COLO829 (cell line): ENCODE results near the gene CAMK4.
"Not testable (repeated sequence)": the region's sequence is repeated elsewhere in the genome, so short reads cannot be mapped to it uniquely, and the experiment has no call there.

Experiments
- DNase-seq: peaks from one replicate; pipeline ENCODE4 v3.0.0; 2012; ENCODE audit warnings: low spot score

Gene CAMK4

GRCh38 chr5:111384220-111384619 lies 160.0 kb downstream of the CAMK4 start:
- no peak for DNase-seq

DNA sequence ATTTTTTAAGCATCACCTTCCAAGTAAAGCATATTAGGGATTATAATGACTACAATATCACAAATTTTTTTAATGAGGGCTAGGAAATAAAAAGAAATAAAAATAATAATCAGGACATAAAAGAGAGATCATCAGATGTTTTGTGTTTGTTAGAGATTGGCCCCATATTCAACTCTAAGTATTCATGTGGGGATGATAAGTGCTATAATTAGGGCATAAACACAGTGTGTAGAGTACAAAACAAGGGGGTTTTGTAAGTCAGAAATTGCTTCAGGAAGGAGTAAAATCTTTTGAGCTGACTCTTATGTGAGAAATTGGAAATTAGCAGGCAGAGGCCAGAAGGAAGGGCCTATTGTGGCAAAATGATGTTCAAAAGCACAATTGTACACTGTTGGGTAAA lies 160.9 kb downstream of the CAMK4 start:
- no peak for DNase-seq

DNA sequence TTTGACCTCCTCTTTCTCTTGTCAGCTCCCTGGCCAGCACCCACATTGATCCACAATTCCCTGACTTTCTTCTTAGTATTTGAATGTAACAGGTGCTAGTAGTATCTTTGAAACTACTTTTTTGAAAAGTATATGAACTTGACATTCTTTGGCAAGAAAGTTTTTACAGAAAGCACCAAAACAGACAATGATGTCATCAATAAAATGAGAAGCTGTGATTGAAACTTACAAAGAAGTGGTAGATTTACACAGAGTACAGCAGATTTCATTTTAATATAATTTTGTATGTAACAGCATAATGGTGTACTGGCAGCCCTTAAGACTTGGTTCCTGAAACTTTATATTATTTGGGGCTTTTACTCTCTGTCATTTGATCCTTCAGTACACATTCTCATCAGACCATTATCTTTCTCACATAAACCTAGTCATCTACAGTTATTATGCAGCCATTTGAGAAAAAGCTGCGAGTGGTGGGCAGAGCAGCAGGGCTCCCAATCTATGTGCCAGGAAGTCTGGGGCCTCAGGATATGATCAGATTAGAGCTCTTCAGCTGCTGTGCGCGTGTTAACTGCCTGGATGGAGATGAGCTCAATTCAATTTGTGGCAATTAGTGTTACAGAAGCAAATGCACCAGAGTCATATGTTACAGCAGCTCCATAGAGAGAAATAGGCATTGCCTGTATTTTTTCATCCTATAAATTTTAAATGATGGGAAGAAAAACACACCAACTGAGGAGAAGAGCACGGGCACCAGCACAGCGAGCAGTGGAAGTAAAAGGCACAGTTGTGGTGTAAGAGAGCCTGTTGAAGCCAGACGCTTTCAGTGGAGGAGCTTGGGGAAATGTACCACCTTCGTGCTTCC lies 162.0 kb downstream of the CAMK4 start:
- no peak for DNase-seq

- no peak for DNase-seq
These were observed 162.6 kb downstream of the CAMK4 start for GRCh38 chr5:111386832-111387162.

GRCh38 chr5:111387361-111387760 lies 163.2 kb downstream of the CAMK4 start:
- no peak for DNase-seq

DNA sequence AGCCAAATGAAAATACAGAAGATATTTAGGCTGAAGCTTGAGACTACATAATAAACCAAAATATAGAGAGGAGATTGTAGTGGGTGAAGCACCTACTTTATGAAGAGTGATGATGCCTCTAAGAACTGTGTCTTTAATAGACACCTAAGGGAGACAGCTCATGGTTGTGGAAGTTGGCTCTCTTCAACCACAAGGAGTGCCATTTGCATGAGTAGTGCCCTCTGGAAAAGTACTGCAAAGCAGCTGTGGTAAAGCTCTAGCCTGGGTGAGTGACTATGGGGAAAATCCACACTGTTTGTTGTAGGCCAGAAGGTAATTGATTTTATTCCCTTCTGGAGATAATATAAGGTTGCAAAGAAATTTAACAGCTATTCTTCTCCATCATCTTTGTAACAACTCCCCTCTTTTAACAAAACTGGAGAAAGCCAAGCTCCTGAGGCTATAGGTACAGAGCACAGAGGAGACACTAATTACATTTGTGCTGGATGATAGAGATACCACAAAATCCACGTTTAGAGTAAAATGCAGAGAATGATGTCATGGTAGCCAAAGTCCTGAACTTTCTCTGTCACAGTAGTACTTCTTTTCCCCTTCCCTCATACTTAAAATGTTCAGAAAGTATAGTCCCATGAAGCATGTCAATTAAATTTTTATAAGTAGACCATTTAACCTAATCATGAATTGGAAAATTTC lies 165.4 kb downstream of the CAMK4 start:
- no peak for DNase-seq

- DNase-seq = no peak
These were observed 168.0 kb downstream of the CAMK4 start for GRCh38 chr5:111392181-111392580.

DNA sequence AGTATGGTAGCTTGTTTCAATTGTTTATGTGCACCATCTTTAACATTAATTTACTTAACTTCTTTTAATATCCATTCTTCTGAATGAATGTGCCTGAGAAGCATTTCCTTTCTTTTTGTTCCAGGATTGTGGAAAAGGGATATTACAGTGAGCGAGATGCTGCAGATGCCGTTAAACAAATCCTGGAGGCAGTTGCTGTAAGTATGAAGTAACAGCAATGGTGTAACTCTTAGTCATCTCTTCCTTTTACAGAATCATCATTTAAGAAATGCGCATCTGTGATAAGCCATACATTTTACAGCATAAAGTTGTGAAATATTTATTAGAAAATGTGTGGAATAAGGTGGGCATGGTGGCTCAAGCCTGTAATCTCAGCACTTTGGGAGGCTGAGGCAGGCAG lies 170.4 kb downstream of the CAMK4 start:
- DNase-seq = no peak

GRCh38 chr5:111398013-111398412 lies 173.8 kb downstream of the CAMK4 start:
- DNase-seq = no peak

GRCh38 chr5:111399113-111399512 lies 174.9 kb downstream of the CAMK4 start:
- no peak for DNase-seq

GRCh38 chr5:111401906-111402305 lies 177.7 kb downstream of the CAMK4 start:
- no peak for DNase-seq

DNA sequence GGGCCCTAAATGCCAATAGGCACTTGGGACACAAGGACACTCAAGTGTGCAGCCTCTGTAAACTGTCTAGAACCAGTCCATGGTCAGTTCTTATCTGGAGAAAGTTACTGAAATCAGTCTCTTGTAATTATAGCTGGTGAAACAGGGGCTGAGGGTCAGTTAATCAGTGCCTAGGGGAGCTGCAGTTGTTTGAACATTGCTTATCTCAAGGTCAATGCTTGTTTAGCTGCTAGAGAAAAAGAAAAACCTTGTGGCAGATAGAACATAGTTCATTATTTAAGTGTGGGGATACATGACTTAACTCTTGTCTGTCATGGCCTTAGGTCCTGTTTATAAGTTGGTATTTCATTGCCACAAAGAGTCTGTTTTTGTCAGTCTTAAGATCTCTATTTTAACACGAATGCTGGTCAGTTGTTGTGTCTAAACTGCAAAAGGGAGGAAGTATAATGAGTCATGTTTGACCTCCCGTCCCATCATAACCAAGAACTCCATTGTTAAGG lies 180.1 kb downstream of the CAMK4 start:
- DNase-seq = peak; percentile 13

- DNase-seq = no peak
These were observed 183.4 kb downstream of the CAMK4 start for GRCh38 chr5:111407562-111407961.

DNA sequence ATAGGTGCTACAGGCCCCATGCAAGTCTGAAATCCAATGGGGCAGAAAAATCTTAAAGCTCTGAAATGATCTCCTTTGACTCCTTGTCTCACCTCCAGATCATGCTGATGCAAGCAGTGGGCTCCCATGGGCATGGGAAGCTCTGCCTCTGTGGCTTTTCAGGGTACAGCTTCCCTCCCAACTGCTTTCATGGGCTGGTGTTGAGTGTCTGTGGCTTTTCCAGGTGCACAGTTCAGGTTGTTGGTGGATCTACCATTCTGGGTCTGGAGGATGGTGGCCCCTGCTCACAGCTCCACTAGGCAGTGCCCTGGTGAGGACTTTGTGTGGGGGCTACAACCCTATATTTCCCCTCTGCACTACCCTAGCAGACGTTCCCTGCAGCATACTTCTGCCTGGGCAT lies 184.6 kb downstream of the CAMK4 start:
- no peak for DNase-seq

DNA sequence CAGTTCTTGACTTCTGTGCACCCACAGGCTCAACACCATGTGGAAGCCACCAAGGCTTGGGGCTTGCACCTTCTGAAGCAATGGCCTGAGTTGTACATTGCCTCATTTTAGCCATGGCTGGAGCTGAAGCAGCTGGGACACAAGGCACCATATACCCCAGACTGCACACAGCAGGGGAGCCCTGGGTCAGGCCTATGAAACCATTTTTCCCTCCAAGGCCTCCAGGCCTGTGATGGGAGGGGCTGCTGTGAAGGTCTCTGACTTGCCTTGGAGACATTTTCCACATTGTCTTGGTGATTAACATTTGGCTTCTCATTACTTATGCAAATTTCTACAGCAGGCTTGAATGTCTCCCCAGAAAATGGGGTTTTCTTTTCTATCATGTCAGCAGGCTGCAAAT lies 185.1 kb downstream of the CAMK4 start:
- not testable (repeated sequence) for DNase-seq

DNA sequence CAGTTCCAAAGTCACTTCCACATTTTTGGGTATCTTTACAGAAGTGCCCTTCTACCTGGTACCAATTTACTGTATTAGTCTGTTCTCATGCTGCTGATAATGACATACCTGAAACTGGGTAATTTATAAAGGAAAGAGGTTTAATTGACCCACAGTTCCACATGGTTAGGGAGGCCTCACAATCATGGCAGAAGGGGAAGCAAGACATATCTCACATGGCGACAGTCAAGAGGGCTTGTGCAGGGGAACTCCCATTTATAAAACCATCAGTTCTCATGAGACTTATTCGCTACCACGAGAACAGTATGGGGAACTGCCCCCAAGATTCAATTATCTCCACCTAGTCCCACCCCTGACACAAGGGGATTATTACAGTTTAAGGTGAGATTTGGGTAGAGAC lies 185.9 kb downstream of the CAMK4 start:
- DNase-seq = not testable (repeated sequence)

- DNase-seq = no peak
These were observed 187.1 kb downstream of the CAMK4 start for GRCh38 chr5:111411301-111411700.

DNA sequence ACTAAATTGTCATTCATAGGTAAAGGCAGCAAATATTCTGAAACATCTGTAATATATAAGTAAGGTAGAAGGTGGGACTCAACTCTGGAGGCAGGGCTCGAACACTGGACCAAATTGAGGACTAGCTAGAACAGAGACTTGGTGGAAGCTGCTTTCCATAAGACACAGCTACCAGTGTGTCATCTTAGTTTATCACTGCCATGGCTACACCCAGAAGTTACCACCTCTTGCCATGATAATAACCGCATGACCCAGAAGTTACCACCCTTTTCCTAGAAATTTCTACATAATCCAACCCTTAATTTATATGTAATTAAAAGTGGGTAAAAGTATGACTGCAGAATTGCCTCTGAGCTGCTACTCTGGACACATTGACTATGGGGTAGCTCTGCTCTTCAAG lies 188.4 kb downstream of the CAMK4 start:
- no peak for DNase-seq

DNA sequence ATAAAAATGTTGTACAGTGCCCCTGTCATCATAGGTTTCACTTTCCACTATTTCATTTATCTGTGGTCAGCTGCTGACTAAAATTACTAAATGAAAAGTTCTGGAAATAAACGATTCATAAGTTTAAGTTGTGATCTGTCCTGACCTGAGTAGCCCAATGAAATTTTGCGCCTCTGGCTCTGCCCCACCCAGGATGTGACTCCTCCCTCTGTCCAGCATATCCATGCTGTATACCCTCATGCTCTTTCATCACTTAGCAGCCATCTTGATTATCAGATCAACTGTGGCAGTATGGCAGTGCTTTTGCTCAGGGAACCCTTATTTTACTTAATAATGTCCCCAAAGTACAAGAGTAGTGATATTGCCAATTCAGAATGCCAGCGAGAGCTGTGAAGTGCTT lies 190.9 kb downstream of the CAMK4 start:
- DNase-seq = no peak

- no peak for DNase-seq
These were observed 198.1 kb downstream of the CAMK4 start for GRCh38 chr5:111422245-111422644.

DNA sequence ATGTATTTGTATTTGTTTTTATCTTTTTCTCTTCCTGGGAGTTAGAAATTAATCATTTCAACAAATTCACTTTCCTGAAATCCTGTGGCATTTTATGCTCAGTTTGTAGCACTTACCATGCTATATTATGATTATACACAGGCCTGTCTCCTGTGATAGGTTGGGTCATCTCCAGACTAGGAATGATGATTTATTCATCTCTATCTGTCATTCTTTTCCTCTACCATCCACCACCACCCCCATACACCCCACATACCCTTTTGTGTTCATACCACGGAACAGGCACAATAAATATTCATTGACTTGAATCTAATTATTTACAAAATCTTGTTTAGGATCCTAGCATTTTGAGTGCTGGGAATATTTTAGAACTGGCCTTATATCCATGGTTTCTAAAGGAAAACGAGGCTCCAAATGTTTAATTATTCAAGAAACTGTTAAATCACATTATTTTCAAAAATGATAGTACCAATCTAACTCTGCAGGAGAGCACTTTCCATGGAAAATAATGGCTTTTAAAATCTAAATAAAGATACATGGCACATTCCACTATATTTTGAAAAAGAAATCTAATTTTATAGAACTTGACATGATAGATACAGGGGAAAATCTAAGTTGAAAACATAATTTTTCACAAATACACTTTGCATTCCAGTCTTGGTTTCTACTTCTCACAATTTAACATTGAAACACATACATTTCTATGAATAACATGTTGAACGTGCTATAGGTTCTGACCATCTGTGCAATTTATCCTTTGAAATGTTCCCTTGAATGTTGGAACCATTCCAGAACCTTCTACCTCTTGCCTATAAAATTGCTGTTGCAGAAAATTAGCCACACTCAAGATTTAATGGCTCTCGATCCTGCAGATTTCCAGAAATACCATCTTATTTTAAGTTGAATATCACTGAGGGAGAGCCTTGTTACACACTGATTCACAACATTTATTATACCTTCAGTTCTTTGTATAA lies 198.8 kb downstream of the CAMK4 start:
- no peak for DNase-seq

- DNase-seq = no peak
These were observed 201.0 kb downstream of the CAMK4 start for GRCh38 chr5:111425205-111425604.
